HepG2 (cell line): ENCODE results near the gene NEMP2.

Source experiments
- ATF6 ChIP-seq: sonication (generic); formaldehyde crosslinking; conservative IDR thresholded peaks from 2 replicates; pipeline ENCODE4 v1.4.0; 2020; ENCODE audit warnings: missing genetic modification reagents
- EZH2 ChIP-seq: conservative IDR thresholded peaks from 2 replicates; pipeline ENCODE4 v1.6.1; 2012; ENCODE audit warnings: mild to moderate bottlenecking, low read depth, low read length, moderate library complexity
- GFI1 ChIP-seq: sonication (generic); formaldehyde crosslinking; IDR thresholded peaks from 2 replicates; pipeline ENCODE4 v1.5.0; 2020; ENCODE audit warnings: missing genetic modification reagents, mild to moderate bottlenecking, borderline replicate concordance
- MAZ ChIP-seq, 2 experiments: sonication (generic) in 1 of 2; formaldehyde crosslinking in 1 of 2; IDR thresholded peaks; 2 replicates each; pipeline versions ENCODE4 v1.5.0 to v1.6.1; 2012 to 2020; ENCODE audit warnings: low read depth in 2 of 2, mild to moderate bottlenecking in 2 of 2, borderline replicate concordance in 1 of 2, improper control_type of control experiment in 1 of 2, low read length in 1 of 2, missing genetic modification reagents in 1 of 2, moderate library complexity in 1 of 2
- MTA3 ChIP-seq: sonication (generic); formaldehyde crosslinking; IDR thresholded peaks from 2 replicates; pipeline ENCODE4 v1.4.0; 2020; ENCODE audit warnings: missing genetic modification reagents
- MXD4 ChIP-seq: IDR thresholded peaks from 2 replicates; pipeline ENCODE4 v1.6.1; 2016; ENCODE audit warnings: mild to moderate bottlenecking, missing biosample characterization, missing genetic modification reagents
- POLR2A ChIP-seq, 2 experiments: IDR thresholded peaks; 2 replicates each; pipeline ENCODE4 v1.6.1; 2011; ENCODE audit warnings: low read depth in 2 of 2, low read length in 2 of 2, mild to moderate bottlenecking in 1 of 2, moderate library complexity in 1 of 2; ENCODE audit not compliant: insufficient read depth in 1 of 2
- ZBTB20 ChIP-seq: sonication (generic); formaldehyde crosslinking; IDR thresholded peaks from 2 replicates; pipeline ENCODE4 v1.8.1; 2023; ENCODE audit warnings: missing genetic modification reagents, low read depth, mild to moderate bottlenecking, borderline replicate concordance
- TF ChIP-seq, protein P1 (sequence below): sonication (generic); formaldehyde crosslinking; IDR thresholded peaks from 2 replicates; pipeline ENCODE4 v1.5.0; 2020; ENCODE audit warnings: mild to moderate bottlenecking, missing genetic modification reagents, moderate library complexity
- TF ChIP-seq, protein P2 (sequence below): sonication (generic); formaldehyde crosslinking; IDR thresholded peaks from 2 replicates; pipeline ENCODE4 v1.4.0; 2020; ENCODE audit warnings: missing genetic modification reagents
- TF ChIP-seq, protein P3 (sequence below): sonication (generic); formaldehyde crosslinking; IDR thresholded peaks from 2 replicates; pipeline ENCODE4 v1.4.0; 2020; ENCODE audit warnings: mild to moderate bottlenecking, missing genetic modification reagents

GRCh38 chr2:190538201-190538600 is 3.7 kb upstream of the NEMP2 start:
- TF ChIP-seq ATF6: no peak
- TF ChIP-seq, protein P1, sequence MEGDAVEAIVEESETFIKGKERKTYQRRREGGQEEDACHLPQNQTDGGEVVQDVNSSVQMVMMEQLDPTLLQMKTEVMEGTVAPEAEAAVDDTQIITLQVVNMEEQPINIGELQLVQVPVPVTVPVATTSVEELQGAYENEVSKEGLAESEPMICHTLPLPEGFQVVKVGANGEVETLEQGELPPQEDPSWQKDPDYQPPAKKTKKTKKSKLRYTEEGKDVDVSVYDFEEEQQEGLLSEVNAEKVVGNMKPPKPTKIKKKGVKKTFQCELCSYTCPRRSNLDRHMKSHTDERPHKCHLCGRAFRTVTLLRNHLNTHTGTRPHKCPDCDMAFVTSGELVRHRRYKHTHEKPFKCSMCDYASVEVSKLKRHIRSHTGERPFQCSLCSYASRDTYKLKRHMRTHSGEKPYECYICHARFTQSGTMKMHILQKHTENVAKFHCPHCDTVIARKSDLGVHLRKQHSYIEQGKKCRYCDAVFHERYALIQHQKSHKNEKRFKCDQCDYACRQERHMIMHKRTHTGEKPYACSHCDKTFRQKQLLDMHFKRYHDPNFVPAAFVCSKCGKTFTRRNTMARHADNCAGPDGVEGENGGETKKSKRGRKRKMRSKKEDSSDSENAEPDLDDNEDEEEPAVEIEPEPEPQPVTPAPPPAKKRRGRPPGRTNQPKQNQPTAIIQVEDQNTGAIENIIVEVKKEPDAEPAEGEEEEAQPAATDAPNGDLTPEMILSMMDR (CRISPR knock-in tag): no peak
- TF ChIP-seq GFI1 (CRISPR knock-in tag): no peak
- TF ChIP-seq, protein P2, sequence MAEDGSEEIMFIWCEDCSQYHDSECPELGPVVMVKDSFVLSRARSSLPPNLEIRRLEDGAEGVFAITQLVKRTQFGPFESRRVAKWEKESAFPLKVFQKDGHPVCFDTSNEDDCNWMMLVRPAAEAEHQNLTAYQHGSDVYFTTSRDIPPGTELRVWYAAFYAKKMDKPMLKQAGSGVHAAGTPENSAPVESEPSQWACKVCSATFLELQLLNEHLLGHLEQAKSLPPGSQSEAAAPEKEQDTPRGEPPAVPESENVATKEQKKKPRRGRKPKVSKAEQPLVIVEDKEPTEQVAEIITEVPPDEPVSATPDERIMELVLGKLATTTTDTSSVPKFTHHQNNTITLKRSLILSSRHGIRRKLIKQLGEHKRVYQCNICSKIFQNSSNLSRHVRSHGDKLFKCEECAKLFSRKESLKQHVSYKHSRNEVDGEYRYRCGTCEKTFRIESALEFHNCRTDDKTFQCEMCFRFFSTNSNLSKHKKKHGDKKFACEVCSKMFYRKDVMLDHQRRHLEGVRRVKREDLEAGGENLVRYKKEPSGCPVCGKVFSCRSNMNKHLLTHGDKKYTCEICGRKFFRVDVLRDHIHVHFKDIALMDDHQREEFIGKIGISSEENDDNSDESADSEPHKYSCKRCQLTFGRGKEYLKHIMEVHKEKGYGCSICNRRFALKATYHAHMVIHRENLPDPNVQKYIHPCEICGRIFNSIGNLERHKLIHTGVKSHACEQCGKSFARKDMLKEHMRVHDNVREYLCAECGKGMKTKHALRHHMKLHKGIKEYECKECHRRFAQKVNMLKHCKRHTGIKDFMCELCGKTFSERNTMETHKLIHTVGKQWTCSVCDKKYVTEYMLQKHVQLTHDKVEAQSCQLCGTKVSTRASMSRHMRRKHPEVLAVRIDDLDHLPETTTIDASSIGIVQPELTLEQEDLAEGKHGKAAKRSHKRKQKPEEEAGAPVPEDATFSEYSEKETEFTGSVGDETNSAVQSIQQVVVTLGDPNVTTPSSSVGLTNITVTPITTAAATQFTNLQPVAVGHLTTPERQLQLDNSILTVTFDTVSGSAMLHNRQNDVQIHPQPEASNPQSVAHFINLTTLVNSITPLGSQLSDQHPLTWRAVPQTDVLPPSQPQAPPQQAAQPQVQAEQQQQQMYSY (CRISPR knock-in tag): no peak
- TF ChIP-seq POLR2A (IDR thresholded peaks at IDR 0.05; ENCODE audit: insufficient read depth in 1 of 2, low read depth in 2 of 2, low read length in 2 of 2): no peak
- TF ChIP-seq MTA3 (CRISPR knock-in tag): no peak
- TF ChIP-seq ZBTB20 (CRISPR knock-in tag): no peak
- no peak for TF ChIP-seq MAZ (IDR thresholded peaks at IDR 0.05; ENCODE audit: borderline replicate concordance, low read depth, low read length)
- no peak for TF ChIP-seq MAZ (CRISPR knock-in tag; IDR thresholded peaks at IDR 0.05; ENCODE audit: low read depth)
- TF ChIP-seq EZH2: no peak
- TF ChIP-seq, protein P3, sequence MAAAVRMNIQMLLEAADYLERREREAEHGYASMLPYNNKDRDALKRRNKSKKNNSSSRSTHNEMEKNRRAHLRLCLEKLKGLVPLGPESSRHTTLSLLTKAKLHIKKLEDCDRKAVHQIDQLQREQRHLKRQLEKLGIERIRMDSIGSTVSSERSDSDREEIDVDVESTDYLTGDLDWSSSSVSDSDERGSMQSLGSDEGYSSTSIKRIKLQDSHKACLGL (CRISPR knock-in tag): no peak
- no peak for TF ChIP-seq MXD4 (CRISPR knock-in tag)
